Measurements from ENCODE around the gene RASA3.
A peak's percentile ranks its signal among the peaks of the same experiment; 100 is the strongest.

The RASA3 gene

GRCh38 chr13:113950451-113951245, 181.8 kb downstream of the RASA3 start:
- ChIA-PET POLR2A (no interaction called here), CTCF (interaction anchor here (1.0 to 1.5 kb wide), 2 partner anchors 9 to 276 kb away, joined by 3 to 7 read pairs; no protein-coding TSS in a partner anchor)
- TF ChIP-seq CTCF (IDR thresholded peaks at IDR 0.05; ENCODE audit: insufficient read depth, low read length, missing control alignments), result no peak
- DNase-seq (ENCODE audit: low read depth, low spot score), result no peak
- no peak overlapping the region for H3K4me3 ChIP-seq (ENCODE audit: low read depth, low read length)

- TF ChIP-seq CTCF (IDR thresholded peaks at IDR 0.05; ENCODE audit: insufficient read depth, low read length, missing control alignments), result no peak
- DNase-seq (ENCODE audit: low read depth, low spot score), result no peak
- no peak overlapping the region for H3K4me3 ChIP-seq (ENCODE audit: low read depth, low read length)
- CTCF ChIA-PET, result interaction anchor here (1.4 to 1.7 kb wide), 2 partner anchors 21 to 273 kb away, joined by 4 to 5 read pairs; no protein-coding TSS in a partner anchor
- POLR2A ChIA-PET, result no interaction called here
These were observed 182.9 kb downstream of the RASA3 start for GRCh38 chr13:113949546-113949945.

- no peak for TF ChIP-seq CTCF (IDR thresholded peaks at IDR 0.05; ENCODE audit: insufficient read depth, low read length, missing control alignments)
- H3K4me3 ChIP-seq (ENCODE audit: low read depth, low read length), result no peak overlapping the region
- no peak for DNase-seq (ENCODE audit: low read depth, low spot score)
- ChIA-PET CTCF (interaction anchor here (0.7 to 2.1 kb wide), 10 partner anchors 10 to 288 kb away, joined by 3 to 11 read pairs (median 5); no protein-coding TSS in a partner anchor), POLR2A (no interaction called here)
These were observed 184.2 kb downstream of the RASA3 start for GRCh38 chr13:113948034-113948742.

GRCh38 chr13:113947311-113948033, 185.0 kb downstream of the RASA3 start:
- POLR2A ChIA-PET, result no interaction called here
- CTCF ChIA-PET, result interaction anchor here (0.6 to 2.1 kb wide), 20 partner anchors 10 to 288 kb away, joined by 3 to 13 read pairs (median 4); partner anchors contain the start of gene GAS6
- no peak for DNase-seq (ENCODE audit: low read depth, low spot score)

GRCh38 chr13:113946409-113947181, 185.8 kb downstream of the RASA3 start:
- H3K4me3 ChIP-seq (ENCODE audit: low read depth, low read length), result no peak overlapping the region
- TF ChIP-seq CTCF (IDR thresholded peaks at IDR 0.05; ENCODE audit: insufficient read depth, low read length, missing control alignments), result no peak
- ChIA-PET POLR2A (interaction anchor here (1.1 kb wide), 1 partner anchor 126 kb away, joined by 4 read pairs; no protein-coding TSS in a partner anchor), CTCF (interaction anchor here (1.0 to 1.9 kb wide), 15 partner anchors 9 to 282 kb away, joined by 3 to 13 read pairs (median 4); no protein-coding TSS in a partner anchor)
- DNase-seq (ENCODE audit: low read depth, low spot score), result no peak

More at GRCh38 chr13:113947311-113948033, 185.0 kb downstream of the RASA3 start:
- H3K4me3 ChIP-seq (ENCODE audit: low read depth, low read length), result no peak overlapping the region
- TF ChIP-seq CTCF (IDR thresholded peaks at IDR 0.05; ENCODE audit: insufficient read depth, low read length, missing control alignments), result peak; percentile 83

Data from AG04449 (cell line).